GM21786 (cell line): ENCODE results near the gene ZNF799.
"Not testable (repeated sequence)": the region's sequence is repeated elsewhere in the genome, so short reads cannot be mapped to it uniquely, and the experiment has no call there.

Experiments
- ATAC-seq: cut with Tn5 transposase; IDR thresholded peaks from one replicate; pipeline ENCODE4 v1.9.1; 2021; ENCODE audit not compliant: unreplicated experiment

The ZNF799 gene

DNA sequence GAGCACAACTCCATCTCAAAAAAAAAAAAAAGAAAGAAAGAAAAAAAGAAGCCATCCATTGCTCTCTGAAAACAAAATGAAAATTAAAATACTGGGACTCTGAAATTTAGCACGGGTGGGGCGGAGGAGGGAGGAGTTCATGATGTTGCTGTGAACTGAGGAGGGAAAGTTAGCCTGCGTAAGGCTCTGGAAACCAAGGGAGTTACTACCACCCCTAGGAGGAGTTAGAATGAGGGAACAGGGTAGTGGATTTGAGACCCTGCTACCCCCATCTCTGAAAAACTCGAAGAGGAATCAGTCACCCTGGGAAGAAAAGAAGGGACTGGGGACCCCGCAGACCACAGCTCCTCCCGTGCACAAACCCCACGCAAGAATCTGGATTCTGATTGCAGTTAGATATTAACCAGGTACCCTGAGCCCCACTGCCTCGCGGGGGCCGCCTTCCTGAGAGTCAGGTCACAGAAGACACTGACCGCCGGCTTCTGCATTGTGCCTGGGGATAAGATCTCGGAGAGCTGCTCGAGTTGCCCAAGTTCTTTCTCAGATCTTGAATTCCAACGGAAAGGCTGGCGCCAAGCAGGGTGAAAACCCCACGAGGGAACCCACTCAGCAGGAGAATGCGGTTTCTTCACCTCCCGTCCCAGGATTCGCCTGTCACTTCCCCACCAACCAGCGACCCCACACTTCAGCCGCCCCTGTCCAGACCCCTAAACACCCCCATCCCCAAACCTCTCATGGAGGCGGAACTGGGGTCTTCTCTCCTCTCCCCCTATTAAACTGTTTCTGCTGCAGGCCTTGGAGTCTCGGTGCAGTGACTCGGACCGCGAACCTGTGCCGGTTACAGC lies 36.5 kb downstream of the ZNF799 start:
- ATAC-seq: no peak

DNA sequence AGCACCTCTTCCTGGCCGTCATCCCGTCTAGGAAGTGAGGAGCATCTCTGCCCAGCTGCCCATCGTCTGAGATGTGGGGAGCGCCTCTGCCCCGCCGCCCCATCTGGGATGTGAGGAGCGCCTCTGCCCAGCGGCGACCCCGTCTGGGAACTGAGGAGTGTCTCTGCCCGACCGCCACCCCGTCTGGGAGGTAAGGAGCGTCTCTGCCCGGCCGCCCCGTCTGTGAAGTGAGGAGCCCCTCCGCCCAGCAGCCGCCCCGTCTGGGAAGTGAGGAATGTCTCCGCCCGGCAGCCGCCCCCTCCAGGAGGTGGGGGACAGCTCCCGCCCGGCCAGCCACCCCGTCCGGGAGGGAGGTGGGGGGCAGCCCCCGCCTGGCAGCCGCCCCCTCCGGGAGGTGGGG lies 38.8 kb downstream of the ZNF799 start:
- not testable (repeated sequence) for ATAC-seq

DNA sequence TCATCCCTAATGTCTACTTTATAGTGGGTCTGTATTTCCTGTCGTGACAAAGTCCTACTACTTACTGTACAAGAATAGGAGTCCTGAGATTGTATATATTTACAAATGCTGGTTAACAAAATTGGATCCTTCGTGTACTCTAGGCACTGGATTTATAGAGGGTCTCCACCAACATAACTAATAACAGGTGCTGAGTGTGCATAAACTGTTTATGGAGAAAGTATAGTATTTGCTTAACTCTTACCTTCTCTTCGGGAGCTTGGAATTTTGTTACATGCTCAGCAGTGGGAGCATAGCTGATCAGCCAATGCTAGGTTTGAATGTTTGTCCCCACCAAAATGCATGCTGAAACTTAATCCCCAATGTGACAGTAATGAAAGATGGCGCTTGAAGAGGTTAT lies 47.7 kb downstream of the ZNF799 start:
- ATAC-seq: no peak

DNA sequence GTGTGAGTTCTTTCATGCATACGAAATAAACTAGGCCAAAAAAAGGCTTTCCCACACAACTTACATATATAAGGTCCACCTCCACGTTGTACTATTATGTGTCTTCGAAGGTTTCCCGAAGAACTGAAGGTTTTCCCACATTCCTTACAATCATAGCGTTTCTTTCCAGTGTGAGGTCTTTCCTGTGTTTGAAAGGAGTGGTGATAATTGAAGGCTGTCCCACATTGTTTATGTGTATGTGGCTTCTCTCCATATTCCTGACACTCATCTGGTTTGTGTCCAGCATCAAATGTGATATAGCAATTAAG lies 50.2 kb downstream of the ZNF799 start:
- no peak for ATAC-seq

DNA sequence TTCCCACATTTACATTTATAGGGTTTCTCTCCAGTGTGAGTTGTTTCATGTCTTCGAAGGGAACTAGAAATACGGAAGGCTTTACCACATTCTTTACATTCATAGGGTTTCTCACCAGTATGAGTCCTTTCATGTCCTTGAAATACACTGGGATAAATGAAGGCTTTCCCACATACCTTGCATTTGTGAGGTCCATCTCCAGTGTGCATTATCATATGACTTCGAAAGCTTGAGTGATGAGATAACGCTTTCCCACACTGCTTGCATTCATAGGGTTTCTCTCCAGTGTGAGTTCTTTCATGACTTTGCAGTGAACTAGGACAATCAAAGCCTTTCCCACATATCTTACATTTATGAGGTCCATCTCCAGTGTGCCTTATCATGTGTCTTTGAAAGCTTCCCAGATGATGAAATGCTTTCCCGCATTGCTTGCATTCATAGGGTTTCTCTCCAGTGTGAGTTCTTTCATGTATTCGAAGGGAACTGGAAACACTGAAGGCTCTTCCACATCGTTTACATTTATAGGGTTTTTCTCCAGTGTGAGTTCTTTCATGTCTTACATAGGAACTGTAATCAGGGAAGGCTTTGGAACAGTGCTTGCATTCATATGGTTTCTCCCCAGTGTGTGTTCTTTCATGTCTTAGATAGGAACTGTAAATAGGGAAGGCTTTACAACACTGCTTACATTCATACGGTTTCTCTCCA lies 50.7 kb downstream of the ZNF799 start:
- no peak for ATAC-seq

DNA sequence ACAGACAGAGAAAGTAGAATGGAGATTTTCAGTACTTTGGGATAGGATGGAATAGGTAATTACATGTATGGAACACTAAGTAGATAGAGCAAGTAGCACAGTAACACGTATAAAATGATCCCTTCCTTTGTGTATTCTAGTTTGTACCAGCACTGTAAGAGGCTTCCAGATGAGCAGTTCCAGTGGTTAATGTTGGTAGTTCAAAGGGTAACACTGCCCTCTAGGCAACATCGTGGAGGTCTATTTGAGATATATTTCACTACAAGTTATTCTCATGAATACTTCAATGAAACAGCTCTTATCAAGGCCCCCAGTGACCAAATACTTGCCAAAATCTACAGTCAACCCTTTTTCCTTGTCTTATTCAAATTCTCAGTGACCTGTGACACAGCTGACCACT lies 54.2 kb downstream of the ZNF799 start:
- ATAC-seq: no peak

DNA sequence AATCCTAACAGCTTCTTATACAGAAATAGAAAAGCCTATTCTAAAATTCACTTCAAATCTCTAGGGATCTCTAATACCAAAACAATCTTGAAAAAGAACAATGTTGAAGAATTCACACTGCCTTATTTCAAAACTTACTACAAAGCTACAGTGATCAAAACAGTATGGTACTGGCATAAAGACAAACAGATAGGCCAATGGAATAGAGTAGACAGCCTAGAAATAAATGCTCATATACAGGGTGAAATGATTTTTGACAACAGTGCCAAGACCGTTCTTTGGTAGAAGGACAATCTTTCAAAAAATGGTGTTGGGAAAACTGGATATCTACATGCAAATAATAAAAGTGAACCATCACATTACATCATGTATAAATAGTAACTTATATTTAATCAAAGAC lies 55.9 kb downstream of the ZNF799 start:
- no peak for ATAC-seq
